Thyroid gland (tissue), 4 donors: Measurements from ENCODE around the gene SYNDIG1L. TPM values are rescaled to one million over a fixed set of nuclear protein-coding genes. Genes with fewer than 3 reads are reported as not detected.

Source experiments
- DNase-seq, 2 donors: peaks; one replicate each; pipeline ENCODE4 v3.0.0-alpha.2; 2019
- H3K27ac ChIP-seq, 3 donors: fragments of 200-600 bp; sonication (generic); 1 replicate in 2 of 3; 2 replicates in 1 of 3; pipeline ENCODE4 v1.5.1; 2016 to 2019; ENCODE audit warnings: mild to moderate bottlenecking in 1 of 3, moderate library complexity in 1 of 3
- H3K27me3 ChIP-seq: fragments of 200-600 bp; sonication (generic); one replicate; pipeline ENCODE4 v1.5.1; 2019
- H3K36me3 ChIP-seq, 2 donors: fragments of 200-600 bp; sonication (generic); one replicate each; pipeline ENCODE4 v1.5.1; 2016 to 2019
- H3K4me1 ChIP-seq, 2 donors: fragments of 200-600 bp; sonication (generic); one replicate each; pipeline ENCODE4 v1.5.1; 2017 to 2019
- H3K4me3 ChIP-seq, 3 donors: fragments of 200-600 bp; sonication (generic); replicated peaks in 1 of 3; 1 replicate in 2 of 3; 2 replicates in 1 of 3; pipeline ENCODE4 v1.5.1; 2016; ENCODE audit warnings: mild to moderate bottlenecking in 1 of 3
- H3K9me3 ChIP-seq: fragments of 200-600 bp; sonication (generic); one replicate; pipeline ENCODE4 v1.5.1; 2017
- POLR2A ChIP-seq, 2 donors: fragments of 450-650 bp; IDR thresholded peaks; one replicate each; pipeline ENCODE4 v1.6.1; 2017; ENCODE audit warnings: antibody characterized with exemption in 2 of 2, mild to moderate bottlenecking in 2 of 2, moderate library complexity in 1 of 2
- WGBS, 2 donors: methylation state at CpG; one replicate each; pipeline ENCODE4 v1.1.5; 2017; 5-methylcytosine and 5-hydroxymethylcytosine counted together
- intact Hi-C: fragments of 100-400 bp; cut with DNase I; formaldehyde crosslinking; loops from one replicate; pipeline ENCODE4 v1.15.1; 2023
- total RNA-seq, 4 donors: library from RNA; depleted of rRNA; stranded (reverse); fragments of >200 nt; gene quantifications; one replicate each; pipeline ENCODE4 v1.2.3, GENCODE V29; 2016
- TF ChIP-seq, protein P1 (sequence below), 6 experiments: fragments of 200-600 bp in 3 of 6; fragments of 450-650 bp in 3 of 6; sonication (generic) in 3 of 6; IDR thresholded peaks; one replicate each; pipeline ENCODE4 v1.5.1; 2016 to 2019; ENCODE audit warnings: antibody characterized with exemption in 6 of 6, mild to moderate bottlenecking in 2 of 6, inconsistent platforms in 1 of 6, moderate library complexity in 1 of 6

The SYNDIG1L gene
- total RNA-seq, 4 donors from 2014 or later, result 0.13 to 0.54 TPM; not detected in 2

DNA sequence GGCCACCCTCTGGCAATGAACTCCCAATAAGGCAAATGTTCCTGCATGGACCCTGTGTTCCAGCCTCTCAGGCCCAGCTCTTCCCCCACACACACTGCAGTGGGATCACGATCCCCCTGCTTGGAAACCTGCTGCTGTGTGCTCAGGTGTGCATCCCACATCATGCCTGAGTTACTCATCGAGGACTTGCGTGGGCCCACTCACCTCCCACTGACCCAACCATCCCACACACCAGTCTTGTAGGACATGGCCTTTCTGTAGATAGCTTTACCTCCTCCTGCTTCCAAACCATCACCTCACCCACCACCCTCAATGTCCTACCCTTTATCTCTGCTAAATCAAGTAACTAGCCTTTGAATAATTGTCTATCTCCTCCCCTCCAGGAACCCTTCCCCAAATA, 42.5 kb upstream of the SYNDIG1L start:
- no peak overlapping the region for H3K27ac ChIP-seq
- peaks cover 6 to 25% of the 10 kb centered on the region in 2 donors for H3K4me1 ChIP-seq
- no peaks in the 10 kb centered on the region for H3K9me3 ChIP-seq
- no peak for TF ChIP-seq POLR2A (IDR thresholded peaks at IDR 0.05)
- TF ChIP-seq, protein P1, sequence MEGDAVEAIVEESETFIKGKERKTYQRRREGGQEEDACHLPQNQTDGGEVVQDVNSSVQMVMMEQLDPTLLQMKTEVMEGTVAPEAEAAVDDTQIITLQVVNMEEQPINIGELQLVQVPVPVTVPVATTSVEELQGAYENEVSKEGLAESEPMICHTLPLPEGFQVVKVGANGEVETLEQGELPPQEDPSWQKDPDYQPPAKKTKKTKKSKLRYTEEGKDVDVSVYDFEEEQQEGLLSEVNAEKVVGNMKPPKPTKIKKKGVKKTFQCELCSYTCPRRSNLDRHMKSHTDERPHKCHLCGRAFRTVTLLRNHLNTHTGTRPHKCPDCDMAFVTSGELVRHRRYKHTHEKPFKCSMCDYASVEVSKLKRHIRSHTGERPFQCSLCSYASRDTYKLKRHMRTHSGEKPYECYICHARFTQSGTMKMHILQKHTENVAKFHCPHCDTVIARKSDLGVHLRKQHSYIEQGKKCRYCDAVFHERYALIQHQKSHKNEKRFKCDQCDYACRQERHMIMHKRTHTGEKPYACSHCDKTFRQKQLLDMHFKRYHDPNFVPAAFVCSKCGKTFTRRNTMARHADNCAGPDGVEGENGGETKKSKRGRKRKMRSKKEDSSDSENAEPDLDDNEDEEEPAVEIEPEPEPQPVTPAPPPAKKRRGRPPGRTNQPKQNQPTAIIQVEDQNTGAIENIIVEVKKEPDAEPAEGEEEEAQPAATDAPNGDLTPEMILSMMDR (IDR thresholded peaks at IDR 0.05), result no peak
- no peak for DNase-seq
- H3K27me3 ChIP-seq, result no peaks in the 10 kb centered on the region
- H3K4me3 ChIP-seq, result no peak overlapping the region
- WGBS, 2 donors, result 81 to 92% methylated on average over 3 of the region's 3 CpGs
- intact Hi-C loops, result no loop called here
- no peaks in the 10 kb centered on the region for H3K36me3 ChIP-seq

DNA sequence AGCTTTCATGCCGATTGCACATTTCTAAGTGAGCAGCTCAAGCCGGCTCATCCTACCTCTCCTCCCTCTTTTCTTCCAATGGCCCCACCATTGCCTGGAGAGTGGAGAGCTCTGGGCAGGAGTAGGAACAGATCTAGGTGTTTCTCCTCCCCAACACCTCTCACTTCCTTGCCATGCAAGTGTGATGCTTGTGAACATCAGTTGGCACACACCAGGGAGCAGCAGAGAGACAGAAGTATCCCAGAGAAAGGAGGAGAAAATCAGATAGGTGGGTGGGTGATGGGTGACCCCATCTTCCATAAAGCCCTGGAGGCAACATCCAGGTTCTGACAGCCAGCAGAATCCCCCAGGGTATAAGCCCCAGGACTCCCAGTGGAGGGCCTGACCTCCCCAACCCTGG, 39.3 kb upstream of the SYNDIG1L start:
- 72 to 100% methylated on average over 2 of the region's 2 CpGs for WGBS, 2 donors

DNA sequence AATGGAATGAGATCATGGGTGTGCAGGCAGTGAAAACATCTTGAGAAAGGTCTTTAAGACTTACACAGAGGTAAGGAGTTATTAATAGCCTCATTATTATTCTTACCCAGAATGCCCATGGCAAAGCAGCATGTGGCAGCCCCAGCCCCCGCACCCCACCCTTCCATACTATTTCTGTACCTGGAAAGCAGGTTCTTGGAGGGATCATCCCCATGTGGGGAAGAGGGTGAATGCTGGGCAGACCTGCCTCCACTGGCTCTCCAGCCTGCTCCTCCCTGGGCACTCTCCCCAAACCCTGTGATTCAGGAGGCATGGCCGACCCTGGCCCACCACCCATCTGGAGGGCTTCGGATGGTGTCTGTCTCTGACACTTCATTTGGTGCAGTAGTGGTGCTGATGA, 38.8 kb upstream of the SYNDIG1L start:
- H3K27me3 ChIP-seq, result no peaks in the 10 kb centered on the region
- WGBS, 2 donors, result 91 to 97% methylated on average over 3 of the region's 3 CpGs
- intact Hi-C loops, result no loop called here
- H3K27ac ChIP-seq, result no peak overlapping the region
- no peak overlapping the region for H3K4me3 ChIP-seq
- no peaks in the 10 kb centered on the region for H3K36me3 ChIP-seq
- H3K4me1 ChIP-seq, result peaks cover 0 to 14% of the 10 kb centered on the region in 2 donors
- TF ChIP-seq POLR2A (IDR thresholded peaks at IDR 0.05), result no peak
- TF ChIP-seq, protein P1 (IDR thresholded peaks at IDR 0.05), result no peak
- no peak for DNase-seq
- no peaks in the 10 kb centered on the region for H3K9me3 ChIP-seq

More for the DNA sequence above, 39.3 kb upstream of the SYNDIG1L start:
- no peaks in the 10 kb centered on the region for H3K36me3 ChIP-seq
- no peaks in the 10 kb centered on the region for H3K27me3 ChIP-seq
- no peaks in the 10 kb centered on the region for H3K9me3 ChIP-seq
- peaks cover 3 to 19% of the 10 kb centered on the region in 2 donors for H3K4me1 ChIP-seq
- no peak overlapping the region for H3K4me3 ChIP-seq
- TF ChIP-seq, protein P1 (IDR thresholded peaks at IDR 0.05), result no peak
- TF ChIP-seq POLR2A (IDR thresholded peaks at IDR 0.05), result no peak
- intact Hi-C loops, result no loop called here
- no peak overlapping the region for H3K27ac ChIP-seq
- no peak for DNase-seq

DNA sequence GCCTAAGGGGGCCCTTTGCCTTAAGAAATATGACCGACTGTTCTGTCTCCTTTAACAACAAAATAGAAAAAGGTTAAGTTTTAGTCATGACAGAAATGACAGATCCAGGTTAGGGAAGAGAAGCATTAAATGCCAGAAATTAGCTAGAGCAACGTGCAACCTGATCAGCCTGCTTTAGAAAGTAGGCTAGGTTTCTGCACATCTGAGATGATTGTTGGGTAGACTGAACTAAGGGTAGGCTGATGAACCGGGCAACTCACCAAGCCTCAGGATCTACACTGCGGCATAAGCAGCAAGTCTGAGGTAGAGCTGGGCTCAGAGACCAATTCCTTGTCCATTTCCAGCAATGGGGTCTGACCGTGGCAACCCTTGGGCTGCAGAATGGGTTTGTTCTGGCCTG, 37.7 kb upstream of the SYNDIG1L start:
- Histone ChIP-seq H3K27ac (no peak overlapping the region), H3K4me3 (no peak overlapping the region), H3K27me3 (no peaks in the 10 kb centered on the region), H3K36me3 (no peaks in the 10 kb centered on the region), H3K9me3 (no peaks in the 10 kb centered on the region), H3K4me1 (peaks cover 0 to 3% of the 10 kb centered on the region in 2 donors)
- 82 to 89% methylated on average over 5 of the region's 5 CpGs for WGBS, 2 donors
- intact Hi-C loops, result no loop called here
- TF ChIP-seq, protein P1 (IDR thresholded peaks at IDR 0.05), result no peak
- no peak for TF ChIP-seq POLR2A (IDR thresholded peaks at IDR 0.05)
- DNase-seq, result no peak

DNA sequence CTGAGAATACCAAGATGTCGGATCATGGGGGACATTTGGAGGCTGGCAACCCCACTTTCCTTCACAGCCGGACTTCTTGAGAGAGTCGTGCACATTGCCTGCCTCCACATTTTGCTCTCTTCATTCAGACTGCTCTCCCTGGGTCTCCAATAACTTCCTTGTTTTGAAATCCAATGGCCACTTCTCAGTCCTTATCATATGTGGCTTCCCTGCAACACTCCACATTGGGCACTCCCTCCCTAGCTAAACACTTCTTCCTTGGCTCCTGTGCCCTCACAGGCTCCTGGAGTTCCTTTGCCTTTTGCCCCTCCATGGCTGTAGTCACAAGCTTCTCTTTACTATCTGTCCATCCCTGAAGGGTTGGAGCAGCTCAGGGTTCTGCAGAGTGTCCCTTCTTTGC, 37.0 kb upstream of the SYNDIG1L start:
- no peak overlapping the region for H3K27ac ChIP-seq

More for the DNA sequence above, 37.0 kb upstream of the SYNDIG1L start:
- Histone ChIP-seq H3K4me1 (peaks cover 0 to under 1% of the 10 kb centered on the region in 2 donors), H3K4me3 (no peak overlapping the region), H3K27me3 (no peaks in the 10 kb centered on the region), H3K36me3 (no peaks in the 10 kb centered on the region), H3K9me3 (no peaks in the 10 kb centered on the region)
- DNase-seq, result no peak
- intact Hi-C loops, result no loop called here
- TF ChIP-seq, protein P1 (IDR thresholded peaks at IDR 0.05), result no peak
- TF ChIP-seq POLR2A (IDR thresholded peaks at IDR 0.05), result no peak
- WGBS, 2 donors, result 89 to 90% methylated on average over 3 of the region's 3 CpGs
